Pancreas (tissue), 10 donors: ENCODE data around the gene BUB1. TPM values are rescaled to one million over a fixed set of nuclear protein-coding genes. Genes with fewer than 3 reads are reported as not detected.

ENCODE experiments used
- ATAC-seq, 4 donors: fragments of 200-7000 bp; cut with Tn5 transposase; one replicate each; pipeline versions ENCODE4 v1.8.0 to v1.9.1; 2020; ENCODE audit warnings: mild to moderate bottlenecking in 4 of 4, moderate library complexity in 4 of 4
- DNase-seq, 6 donors: peaks; one replicate each; pipeline ENCODE4 v3.0.0-alpha.2; 2020
- FAIRE-seq: peaks from 2 replicates; lab custom pipeline; 2012; peaks lifted over from hg19 to GRCh38; lab: Jason Lieb, UNC
- H3K27ac ChIP-seq, 4 donors: fragments of 200-600 bp; sonication (generic); 1 replicate in 3 of 4; 2 replicates in 1 of 4; pipeline versions ENCODE4 v1.5.0 to v1.8.0; 2020
- H3K27me3 ChIP-seq, 4 donors: fragments of 200-600 bp; one replicate each; pipeline ENCODE4 v1.8.0; 2021
- H3K36me3 ChIP-seq, 3 donors: fragments of 200-600 bp; sonication (generic) in 1 of 3; one replicate each; pipeline versions ENCODE4 v1.5.0 to v1.8.0; 2020 to 2021
- H3K4me1 ChIP-seq, 3 donors: fragments of 200-600 bp; one replicate each; pipeline ENCODE4 v1.8.0; 2021
- H3K4me3 ChIP-seq, 4 donors: fragments of 200-600 bp; sonication (generic) in 2 of 4; one replicate each; pipeline versions ENCODE4 v1.5.0 to v1.8.0; 2020 to 2021
- H3K9me3 ChIP-seq, 4 donors: fragments of 200-600 bp; one replicate each; pipeline ENCODE4 v1.8.0; 2021
- WGBS, 2 donors: extraction: QIAGEN DNeasy Blood & Tissue Kit; methylation state at CpG; one replicate each; pipeline ENCODE4 v1.1.7; 2013; 5-methylcytosine and 5-hydroxymethylcytosine counted together
- intact Hi-C, 3 donors: fragments of 100-400 bp; cut with DNase I; formaldehyde crosslinking; loops; one replicate each; pipeline versions ENCODE4 v1.11.1 to v1.14.2; 2022
- polyA plus RNA-seq, 2 donors: library from polyadenylated mRNA; stranded (reverse); fragments of 200-250 nt; gene quantifications; one replicate each; pipeline ENCODE4 v1.2.3, GENCODE V29; 2013
- total RNA-seq, 6 donors: library from RNA; stranded (reverse); fragmentation: NEBNext Ultra II Directional in 4 of 6; extraction: Animal tissue kit (Norgen Biotek cat#: 25700) in 4 of 6; gene quantifications; one replicate each; pipeline versions ENCODE4 v1.2.1 to v1.2.4, GENCODE V29; 2021 to 2023
- TF ChIP-seq, protein P1 (sequence below), 4 donors: fragments of 200-600 bp; sonication (generic) in 3 of 4; IDR thresholded peaks; one replicate each; pipeline versions ENCODE4 v1.5.0 to v1.8.0; 2021; ENCODE audit warnings: antibody characterized with exemption in 4 of 4
- donor health status: healthy with polysubstance abuse.
- donor health status: DM: no; HTN: no; CAD: no; lungs with moderate emphysema.
- donor health status: DM: no; HTN: no; CAD: no.
- donor health status: control.
- donor health status: control.
- donor health status: Bipolar disorder and iron deficiency.
- donor health status: DM: yes; HTN: yes; CAD: no.
- donor health status: DM: no; HTN: no; CAD: no.
- donor health status: DM: no; HTN: no; CAD: no.
- donor health status: DM: yes; HTN: yes; CAD: no.

Gene BUB1
- total and polyA plus RNA-seq, 8 donors = 0.04 to 1.4 (median 0.17) TPM; not detected in 1

DNA sequence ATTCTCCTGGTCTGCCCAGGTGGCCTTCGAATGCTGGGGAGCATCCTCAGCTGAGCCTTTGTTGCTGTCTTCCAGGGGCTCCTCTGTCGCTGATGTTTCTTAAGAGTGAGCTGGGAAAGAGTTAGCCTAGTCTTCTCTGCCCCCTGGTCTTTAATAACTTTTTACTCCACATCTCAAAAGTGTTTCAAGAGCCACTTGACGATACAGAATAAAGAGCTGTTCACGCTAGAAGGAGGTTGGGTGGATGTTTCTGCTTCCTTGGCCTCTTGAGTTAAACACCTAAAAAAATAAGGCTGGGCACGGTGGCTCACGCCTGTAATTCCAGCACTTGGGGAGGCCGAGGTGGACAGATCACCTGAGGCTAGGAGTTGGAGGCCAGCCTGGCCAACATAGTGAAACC is 2.8 kb upstream of the BUB1 start:
- WGBS, 2 donors = 85 to 91% methylated on average over 7 of the region's 7 CpGs
- no peak for ATAC-seq
- Histone ChIP-seq H3K4me3 (no peak overlapping the region), H3K27ac (no peak overlapping the region), H3K9me3 (no peaks in the 10 kb centered on the region), H3K36me3 (no peaks in the 10 kb centered on the region), H3K4me1 (peaks cover 0 to 7% (median 0%) of the 10 kb centered on the region in 3 donors), H3K27me3 (no peaks in the 10 kb centered on the region)
- no peak for DNase-seq
- intact Hi-C loops = no loop called here
- FAIRE-seq = no peak
- TF ChIP-seq, protein P1, sequence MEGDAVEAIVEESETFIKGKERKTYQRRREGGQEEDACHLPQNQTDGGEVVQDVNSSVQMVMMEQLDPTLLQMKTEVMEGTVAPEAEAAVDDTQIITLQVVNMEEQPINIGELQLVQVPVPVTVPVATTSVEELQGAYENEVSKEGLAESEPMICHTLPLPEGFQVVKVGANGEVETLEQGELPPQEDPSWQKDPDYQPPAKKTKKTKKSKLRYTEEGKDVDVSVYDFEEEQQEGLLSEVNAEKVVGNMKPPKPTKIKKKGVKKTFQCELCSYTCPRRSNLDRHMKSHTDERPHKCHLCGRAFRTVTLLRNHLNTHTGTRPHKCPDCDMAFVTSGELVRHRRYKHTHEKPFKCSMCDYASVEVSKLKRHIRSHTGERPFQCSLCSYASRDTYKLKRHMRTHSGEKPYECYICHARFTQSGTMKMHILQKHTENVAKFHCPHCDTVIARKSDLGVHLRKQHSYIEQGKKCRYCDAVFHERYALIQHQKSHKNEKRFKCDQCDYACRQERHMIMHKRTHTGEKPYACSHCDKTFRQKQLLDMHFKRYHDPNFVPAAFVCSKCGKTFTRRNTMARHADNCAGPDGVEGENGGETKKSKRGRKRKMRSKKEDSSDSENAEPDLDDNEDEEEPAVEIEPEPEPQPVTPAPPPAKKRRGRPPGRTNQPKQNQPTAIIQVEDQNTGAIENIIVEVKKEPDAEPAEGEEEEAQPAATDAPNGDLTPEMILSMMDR (IDR thresholded peaks at IDR 0.05) = no peak

DNA sequence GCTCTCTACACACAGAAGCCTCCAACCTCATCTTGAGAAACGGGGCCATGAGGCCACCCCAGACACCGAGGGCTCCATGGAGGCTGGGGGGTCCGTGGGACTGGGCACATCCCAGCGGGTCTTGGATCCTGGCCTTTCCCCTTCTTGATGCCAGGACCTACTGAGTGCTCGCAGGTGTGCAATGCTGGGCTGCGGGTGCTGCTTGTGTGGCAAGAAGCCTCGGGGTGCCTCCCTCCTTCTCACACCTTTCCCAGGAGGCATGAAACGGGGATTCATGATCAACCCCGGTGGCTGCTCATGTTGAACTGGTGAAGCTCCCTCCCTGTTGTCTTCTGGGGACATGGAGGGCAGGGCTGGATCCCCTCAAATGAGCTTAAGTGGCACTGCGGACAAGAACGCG is 2.0 kb upstream of the BUB1 start:
- DNase-seq = peak in 1 of 6 donors; percentile 43
- intact Hi-C loops = no loop called here

GRCh38 chr2:110679337-110679707 is 1.5 kb upstream of the BUB1 start:
- intact Hi-C loops = no loop called here
- FAIRE-seq = no peak
- Histone ChIP-seq H3K4me1 (peaks cover 0 to 7% (median 0%) of the 10 kb centered on the region in 3 donors), H3K9me3 (no peaks in the 10 kb centered on the region), H3K27me3 (no peaks in the 10 kb centered on the region), H3K27ac (no peak overlapping the region), H3K36me3 (no peaks in the 10 kb centered on the region), H3K4me3 (peak overlapping the region in 1 of 4 donors; percentile 62)
- 24 to 26% methylated on average over 9 of the region's 9 CpGs for WGBS, 2 donors
- DNase-seq = no peak
- TF ChIP-seq, protein P1 (IDR thresholded peaks at IDR 0.05) = no peak
- ATAC-seq = no peak

More for the DNA sequence above, 2.0 kb upstream of the BUB1 start:
- TF ChIP-seq, protein P1 (IDR thresholded peaks at IDR 0.05) = no peak
- Histone ChIP-seq H3K4me1 (peaks cover 0 to 7% (median 0%) of the 10 kb centered on the region in 3 donors), H3K9me3 (no peaks in the 10 kb centered on the region), H3K4me3 (no peak overlapping the region), H3K36me3 (no peaks in the 10 kb centered on the region), H3K27ac (no peak overlapping the region), H3K27me3 (no peaks in the 10 kb centered on the region)
- 80 to 85% methylated on average over 12 of the region's 12 CpGs for WGBS, 2 donors
- no peak for FAIRE-seq
- ATAC-seq = no peak

DNA sequence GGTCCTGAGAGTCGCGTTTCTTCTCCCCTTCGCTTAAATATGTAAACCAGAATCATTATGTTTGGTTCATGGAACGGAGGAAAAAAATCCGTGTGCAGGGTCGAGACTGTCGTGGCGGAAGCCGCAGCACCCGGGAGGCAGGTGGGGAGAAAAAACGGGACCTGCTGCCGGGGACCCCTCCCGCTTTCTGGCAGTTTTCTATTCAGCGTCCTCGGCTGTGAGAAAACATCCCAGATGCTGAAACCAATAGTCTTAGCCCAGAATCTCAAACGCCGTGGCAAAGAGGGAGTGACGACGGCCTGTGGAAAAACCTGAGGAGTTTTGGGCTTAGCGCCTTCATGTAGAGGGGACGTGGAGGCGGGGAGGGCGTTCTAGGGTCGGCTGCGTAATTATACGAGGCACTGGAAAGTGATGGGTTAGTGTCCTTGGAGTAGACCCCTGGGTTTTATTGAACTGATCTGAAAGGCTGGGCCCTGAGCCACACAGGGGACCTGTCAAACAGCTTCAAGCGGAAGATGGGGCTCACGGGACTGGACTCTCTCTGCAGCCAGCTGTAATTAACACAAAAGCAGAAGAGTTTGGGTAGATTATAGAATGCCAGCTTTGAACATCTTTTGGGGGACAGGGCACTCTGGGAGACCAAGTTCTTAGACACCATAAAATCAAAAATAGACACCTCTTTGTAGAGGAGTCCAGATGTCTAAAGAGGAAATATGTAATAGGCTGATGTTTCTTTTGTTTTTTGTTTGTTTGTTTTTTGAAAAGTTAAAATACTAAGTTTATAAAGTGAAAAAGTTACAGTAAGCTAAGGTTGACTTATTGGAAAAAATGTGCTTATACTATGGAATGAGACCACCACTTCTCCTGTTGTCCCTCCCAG is 834 bp upstream of the BUB1 start:
- Histone ChIP-seq H3K27ac (peak overlapping the region; percentile 44 to 87 (median 82)), H3K4me3 (peak overlapping the region; percentile 35 to 62 (median 51)), H3K27me3 (no peaks in the 10 kb centered on the region), H3K36me3 (no peaks in the 10 kb centered on the region), H3K9me3 (no peaks in the 10 kb centered on the region), H3K4me1 (peaks cover 0 to 7% (median 0%) of the 10 kb centered on the region in 3 donors)
- peak in 3 of 6 donors; percentile 28 to 60 (median 28) for DNase-seq
- peak; percentile 23 to 49 (median 41) for ATAC-seq
- FAIRE-seq = no peak
- intact Hi-C loops = no loop called here
- TF ChIP-seq, protein P1 (IDR thresholded peaks at IDR 0.05) = no peak
- 0% methylated on average over 28 of the region's 28 CpGs for WGBS, 2 donors

GRCh38 chr2:110677080-110677479 is 783 bp downstream of the BUB1 start:
- peak overlapping the region in 1 of 4 donors; percentile 62 for H3K4me3 ChIP-seq
- no peak for FAIRE-seq

More at GRCh38 chr2:110677080-110677479, 783 bp downstream of the BUB1 start:
- Histone ChIP-seq H3K4me1 (peaks cover 0 to 7% (median 0%) of the 10 kb centered on the region in 3 donors), H3K36me3 (no peaks in the 10 kb centered on the region), H3K27me3 (no peaks in the 10 kb centered on the region), H3K9me3 (no peaks in the 10 kb centered on the region), H3K27ac (no peak overlapping the region)
- WGBS, 2 donors = 6% methylated on average over 5 of the region's 5 CpGs
- intact Hi-C loops = no loop called here
- TF ChIP-seq, protein P1 (IDR thresholded peaks at IDR 0.05) = no peak
- DNase-seq (no peak), ATAC-seq (no peak)
